WI38 (cell line): ENCODE results near the gene BHLHE23.

Experiments
- H3K4me3 ChIP-seq: 2 replicates; pipeline ENCODE4 v1.5.1; 2011; ENCODE audit warnings: low read depth, mild to moderate bottlenecking, control low read depth, low read length
- TF ChIP-seq, protein P1 (sequence below): IDR thresholded peaks from 2 replicates; pipeline ENCODE4 v1.5.1; 2012; ENCODE audit warnings: low read depth, mild to moderate bottlenecking, control low read depth, low read length

Gene BHLHE23

GRCh38 chr20:62968378-62969178 lies 38.2 kb downstream of the BHLHE23 start:
- H3K4me3 ChIP-seq = no peak overlapping the region
- TF ChIP-seq, protein P1, sequence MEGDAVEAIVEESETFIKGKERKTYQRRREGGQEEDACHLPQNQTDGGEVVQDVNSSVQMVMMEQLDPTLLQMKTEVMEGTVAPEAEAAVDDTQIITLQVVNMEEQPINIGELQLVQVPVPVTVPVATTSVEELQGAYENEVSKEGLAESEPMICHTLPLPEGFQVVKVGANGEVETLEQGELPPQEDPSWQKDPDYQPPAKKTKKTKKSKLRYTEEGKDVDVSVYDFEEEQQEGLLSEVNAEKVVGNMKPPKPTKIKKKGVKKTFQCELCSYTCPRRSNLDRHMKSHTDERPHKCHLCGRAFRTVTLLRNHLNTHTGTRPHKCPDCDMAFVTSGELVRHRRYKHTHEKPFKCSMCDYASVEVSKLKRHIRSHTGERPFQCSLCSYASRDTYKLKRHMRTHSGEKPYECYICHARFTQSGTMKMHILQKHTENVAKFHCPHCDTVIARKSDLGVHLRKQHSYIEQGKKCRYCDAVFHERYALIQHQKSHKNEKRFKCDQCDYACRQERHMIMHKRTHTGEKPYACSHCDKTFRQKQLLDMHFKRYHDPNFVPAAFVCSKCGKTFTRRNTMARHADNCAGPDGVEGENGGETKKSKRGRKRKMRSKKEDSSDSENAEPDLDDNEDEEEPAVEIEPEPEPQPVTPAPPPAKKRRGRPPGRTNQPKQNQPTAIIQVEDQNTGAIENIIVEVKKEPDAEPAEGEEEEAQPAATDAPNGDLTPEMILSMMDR = no peak

DNA sequence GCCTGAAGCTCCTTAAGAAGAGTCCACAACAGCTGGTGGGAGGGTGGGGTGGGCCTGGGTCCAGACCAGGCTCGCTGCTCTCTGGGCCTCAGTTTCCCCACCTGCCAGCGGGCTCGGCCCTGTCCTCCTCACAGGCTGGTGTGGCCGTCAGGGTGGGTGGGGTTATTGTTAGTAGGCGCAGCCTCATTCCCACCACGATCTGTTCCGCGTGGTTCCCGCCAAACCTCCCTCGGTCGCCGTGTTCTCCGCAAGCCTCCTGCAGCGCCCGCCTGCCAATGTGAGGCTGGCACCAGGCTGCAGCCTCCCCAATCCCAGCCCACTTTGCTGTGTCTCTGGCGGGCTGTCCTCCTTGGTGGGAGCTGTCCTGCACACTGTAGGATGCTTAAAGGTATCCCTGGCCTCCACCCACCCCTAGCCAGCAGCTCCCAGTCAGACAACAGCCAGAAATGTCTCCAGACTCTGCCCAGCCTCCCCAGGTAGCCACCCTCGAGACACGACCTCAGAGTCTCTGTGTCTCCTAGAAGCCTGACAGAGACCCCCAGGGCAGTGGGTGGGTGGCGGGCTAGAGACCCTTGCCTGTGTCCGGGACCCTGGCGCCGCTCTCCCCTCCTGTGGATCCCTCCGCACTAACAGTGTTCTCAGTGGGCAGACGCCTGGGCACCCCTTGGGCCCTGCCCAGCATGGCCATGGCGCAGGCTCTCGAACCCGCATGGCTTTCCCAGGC lies 39.0 kb downstream of the BHLHE23 start:
- TF ChIP-seq, protein P1 = no peak
- H3K4me3 ChIP-seq = no peak overlapping the region

GRCh38 chr20:62967149-62967501 lies 39.6 kb downstream of the BHLHE23 start:
- TF ChIP-seq, protein P1 = no peak

DNA sequence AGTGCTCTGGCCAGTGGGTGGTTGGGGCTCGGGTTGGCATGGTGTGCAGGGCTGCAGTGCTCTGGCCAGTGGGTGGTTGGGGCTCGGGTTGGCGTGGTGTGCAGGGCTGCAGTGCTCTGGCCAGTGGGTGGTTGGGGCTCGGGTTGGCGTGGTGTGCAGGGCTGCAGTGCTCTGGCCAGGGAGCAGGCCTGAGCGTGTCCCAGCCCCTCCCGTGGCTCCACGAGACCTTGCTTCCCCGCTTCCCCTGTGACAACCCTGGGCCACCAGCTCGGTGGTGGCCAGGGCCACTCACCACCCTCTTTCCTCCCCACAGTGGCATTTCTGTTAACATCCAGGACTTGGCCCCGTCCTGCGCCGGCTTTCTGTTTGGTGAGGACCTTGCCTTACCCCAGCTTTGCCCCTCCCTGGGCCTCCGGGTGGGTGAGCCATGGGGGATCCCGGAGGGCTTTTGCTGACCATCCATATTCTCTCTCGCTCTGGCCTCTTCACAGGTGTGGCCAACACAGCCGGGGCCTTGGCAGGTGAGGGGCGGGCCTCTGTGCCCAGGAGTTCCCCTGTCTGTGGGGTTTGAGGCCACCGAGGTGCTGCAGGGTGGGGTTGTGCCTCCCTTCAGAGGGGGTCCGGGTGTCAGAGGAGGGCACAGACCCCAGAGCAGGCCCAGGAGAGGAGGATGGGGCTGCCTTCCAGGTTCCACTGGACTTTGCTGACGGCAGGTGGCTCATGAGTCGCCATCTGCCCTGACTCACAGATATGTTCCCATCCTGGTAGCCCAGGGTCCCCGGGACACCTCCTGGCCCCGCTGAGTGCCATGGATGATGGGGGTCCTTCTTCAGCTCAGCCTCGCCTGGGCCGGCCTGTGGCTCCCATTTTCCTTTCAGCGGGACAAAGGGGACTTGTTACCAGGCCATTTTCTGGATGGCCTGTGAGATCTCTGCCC lies 40.3 kb downstream of the BHLHE23 start:
- TF ChIP-seq, protein P1 = no peak
- no peak overlapping the region for H3K4me3 ChIP-seq

More at GRCh38 chr20:62967149-62967501, 39.6 kb downstream of the BHLHE23 start:
- H3K4me3 ChIP-seq = no peak overlapping the region

GRCh38 chr20:62965363-62965771 lies 41.4 kb downstream of the BHLHE23 start:
- TF ChIP-seq, protein P1 = no peak
- H3K4me3 ChIP-seq = no peak overlapping the region

DNA sequence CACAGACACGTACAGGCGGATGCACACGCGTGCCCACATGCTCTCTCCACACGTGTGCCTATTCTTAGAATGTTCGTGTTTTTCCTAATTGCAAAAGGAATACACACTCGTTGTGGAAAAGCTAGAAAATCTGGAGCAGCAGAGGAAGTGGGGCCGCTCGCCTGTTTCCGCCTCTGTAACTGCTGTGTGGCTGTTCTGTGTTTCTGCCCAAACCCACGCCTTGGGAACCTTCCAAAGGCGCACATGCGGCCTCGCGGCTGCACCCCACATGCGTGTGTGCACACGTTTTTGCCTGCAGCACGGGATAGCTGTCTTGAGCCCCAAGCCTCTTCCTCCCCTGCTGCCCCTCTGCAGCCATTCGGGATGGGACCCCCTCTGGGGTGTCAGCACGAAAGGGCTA lies 42.1 kb downstream of the BHLHE23 start:
- no peak overlapping the region for H3K4me3 ChIP-seq
- TF ChIP-seq, protein P1 = no peak
